Activated CD4-positive, alpha-beta T cell treated with anti-CD3 and anti-CD28 coated beads for 4 hours (primary cell): ENCODE results near the gene HES5.
"Not testable (repeated sequence)": the region's sequence is repeated elsewhere in the genome, so short reads cannot be mapped to it uniquely, and the experiment has no call there.

Experiments
- DNase-seq, 2 donors: peaks; one replicate each; pipeline ENCODE4 v3.0.0-alpha.2; 2020

The HES5 gene

GRCh38 chr1:2560299-2561073 lies 30.4 kb upstream of the HES5 start:
- no peak for DNase-seq

DNA sequence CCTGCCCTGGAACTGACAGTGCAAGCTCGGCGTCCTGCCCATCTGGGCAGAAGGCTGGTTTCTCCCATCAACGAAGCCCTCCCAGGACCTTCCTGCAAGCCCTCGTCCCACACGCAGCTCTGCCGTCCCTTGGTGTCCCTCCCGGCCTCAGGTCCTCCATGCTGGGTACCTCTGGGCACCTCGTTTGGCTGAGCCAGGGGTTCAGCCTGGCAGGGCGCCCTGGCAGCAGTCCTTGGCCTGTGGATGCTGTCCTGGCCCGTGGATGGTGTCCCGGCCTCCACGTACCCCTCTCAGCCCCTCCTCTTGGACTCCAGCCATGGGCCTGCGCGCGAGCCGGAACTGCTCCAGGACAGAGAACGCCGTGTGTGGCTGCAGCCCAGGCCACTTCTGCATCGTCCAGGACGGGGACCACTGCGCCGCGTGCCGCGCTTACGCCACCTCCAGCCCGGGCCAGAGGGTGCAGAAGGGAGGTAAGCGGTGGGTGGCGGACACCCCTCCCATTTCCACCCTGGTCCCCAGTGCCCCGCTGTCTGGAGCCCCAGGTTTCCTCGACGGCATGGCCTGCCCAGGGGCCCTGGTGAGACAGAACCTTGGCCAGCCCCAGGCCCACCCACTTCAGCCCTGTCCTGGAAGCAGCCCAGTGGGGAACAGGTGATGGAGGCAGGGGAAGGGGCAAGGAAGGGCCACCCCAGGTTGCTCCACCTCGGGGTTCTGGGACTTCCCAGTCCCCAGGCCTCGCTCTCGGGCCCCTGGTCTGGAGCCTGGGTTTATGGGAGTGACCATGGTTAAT lies 29.6 kb upstream of the HES5 start:
- no peak for DNase-seq

DNA sequence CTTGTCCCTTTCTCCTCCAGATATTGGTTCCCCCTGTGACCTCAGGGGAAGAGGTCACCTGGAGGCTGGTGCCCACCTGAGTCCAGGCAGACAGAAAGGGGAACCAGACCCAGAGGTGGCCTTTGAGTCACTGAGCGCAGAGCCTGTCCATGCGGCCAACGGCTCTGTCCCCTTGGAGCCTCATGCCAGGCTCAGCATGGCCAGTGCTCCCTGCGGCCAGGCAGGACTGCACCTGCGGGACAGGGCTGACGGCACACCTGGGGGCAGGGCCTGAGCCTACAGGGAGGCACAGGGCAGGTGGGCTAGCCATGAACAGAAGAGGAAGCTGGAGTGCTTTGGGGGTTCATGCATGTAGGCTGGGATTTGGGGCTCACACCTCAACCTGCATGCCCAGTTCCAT lies 28.8 kb upstream of the HES5 start:
- DNase-seq, result no peak

GRCh38 chr1:2558420-2558819 lies 28.4 kb upstream of the HES5 start:
- DNase-seq, result no peak

GRCh38 chr1:2557482-2558400 lies 27.7 kb upstream of the HES5 start:
- no peak for DNase-seq

- peak in 1 of 2 donors; percentile 37 for DNase-seq
Observed at GRCh38 chr1:2556678-2557481, 26.8 kb upstream of the HES5 start.

GRCh38 chr1:2556277-2556677 lies 26.2 kb upstream of the HES5 start, which contains the start of gene TNFRSF14:
TNFRSF14 (plus strand) TSS chr1:2556371; CDS start chr1:2556665, 294 bp downstream.
- DNase-seq, result peak; percentile 74 to 75

DNA sequence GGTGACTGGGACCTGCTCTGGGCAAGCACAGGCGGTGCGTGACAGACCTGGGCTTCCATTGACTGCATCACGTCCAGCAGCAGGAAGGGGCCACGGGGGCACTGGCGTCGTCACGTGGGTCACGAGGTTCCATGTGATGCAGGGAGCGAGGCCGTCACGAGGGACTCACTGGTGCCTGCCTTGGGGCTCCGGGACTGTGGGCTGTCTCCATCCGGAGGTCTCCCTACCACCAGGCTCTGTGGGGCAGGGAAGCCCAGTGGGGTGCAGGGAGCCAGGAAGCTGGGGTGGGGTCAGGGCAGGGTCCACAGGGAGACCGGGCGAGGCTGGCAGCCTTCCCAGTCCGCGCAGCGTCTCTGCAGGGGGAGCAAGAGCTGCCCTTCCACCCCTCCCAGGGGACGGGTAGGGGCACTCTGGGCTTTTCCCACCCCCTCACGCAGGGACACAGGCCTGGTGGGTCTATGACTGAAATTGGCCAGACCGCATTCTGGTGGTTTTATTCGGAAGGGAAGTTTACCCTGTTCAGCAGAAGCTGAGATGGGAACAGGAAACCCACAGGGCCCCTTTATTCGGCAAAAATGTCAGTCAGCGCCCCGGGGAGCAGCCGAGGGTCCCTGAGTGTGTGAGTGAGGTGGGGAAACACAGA lies 25.7 kb upstream of the HES5 start:
- DNase-seq, result peak; percentile 64 to 67

GRCh38 chr1:2554621-2555387 lies 24.7 kb upstream of the HES5 start:
- DNase-seq, result peak; percentile 56 to 61

GRCh38 chr1:2553871-2554620 lies 24.0 kb upstream of the HES5 start:
- DNase-seq, result no peak

DNA sequence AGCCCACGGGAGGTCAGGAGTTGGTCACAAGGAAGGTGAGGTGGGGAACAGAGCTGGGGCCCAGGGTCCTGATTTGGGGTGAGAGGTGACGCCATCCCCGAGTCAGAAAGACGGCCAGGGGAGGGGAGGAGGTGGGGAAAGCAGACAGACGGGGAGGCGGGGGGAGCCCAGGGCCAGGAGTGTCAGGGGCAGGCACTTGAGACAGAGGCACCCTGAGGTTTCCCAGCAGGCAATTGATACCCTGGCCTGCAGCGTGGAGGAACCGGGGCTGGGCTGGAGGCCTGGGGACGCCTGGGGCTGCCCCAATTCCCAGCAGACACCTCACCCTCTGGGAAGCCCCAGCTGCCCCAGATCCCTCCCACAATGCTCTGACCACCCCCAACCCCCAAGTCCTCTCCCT lies 23.0 kb upstream of the HES5 start:
- DNase-seq, result not testable (repeated sequence)

GRCh38 chr1:2552189-2552588 lies 22.1 kb upstream of the HES5 start:
- DNase-seq, result no peak

GRCh38 chr1:2551544-2551943 lies 21.5 kb upstream of the HES5 start:
- not testable (repeated sequence) for DNase-seq

DNA sequence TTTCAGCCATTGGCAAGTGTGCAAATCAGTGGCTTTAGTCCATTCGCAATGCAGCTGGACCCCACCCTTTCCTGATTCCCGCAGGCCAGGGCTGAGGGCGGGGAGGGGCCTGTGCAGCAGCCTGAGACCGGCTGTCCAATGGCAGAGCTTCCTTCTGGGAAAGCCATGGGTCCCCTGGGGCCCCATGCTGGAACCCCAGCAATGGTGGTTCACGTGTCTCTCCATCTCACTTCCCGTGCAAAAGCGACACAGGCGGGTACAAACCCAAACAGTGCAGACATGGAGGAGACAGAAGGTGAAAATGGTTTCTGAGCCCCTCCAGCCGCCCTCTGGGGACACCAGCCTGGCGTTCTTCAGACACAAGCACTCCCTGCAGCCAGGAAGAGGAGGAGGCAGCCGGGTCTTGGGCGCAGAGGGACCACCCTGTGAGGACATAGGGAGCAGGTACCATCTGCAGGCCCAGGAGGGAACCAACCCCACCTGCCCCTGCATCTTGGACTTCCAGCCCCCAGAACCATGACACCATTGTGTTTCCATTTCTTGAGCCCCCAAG lies 20.3 kb upstream of the HES5 start:
- not testable (repeated sequence) for DNase-seq

- DNase-seq, result not testable (repeated sequence)
Observed at GRCh38 chr1:2549367-2550029, 19.4 kb upstream of the HES5 start.

DNA sequence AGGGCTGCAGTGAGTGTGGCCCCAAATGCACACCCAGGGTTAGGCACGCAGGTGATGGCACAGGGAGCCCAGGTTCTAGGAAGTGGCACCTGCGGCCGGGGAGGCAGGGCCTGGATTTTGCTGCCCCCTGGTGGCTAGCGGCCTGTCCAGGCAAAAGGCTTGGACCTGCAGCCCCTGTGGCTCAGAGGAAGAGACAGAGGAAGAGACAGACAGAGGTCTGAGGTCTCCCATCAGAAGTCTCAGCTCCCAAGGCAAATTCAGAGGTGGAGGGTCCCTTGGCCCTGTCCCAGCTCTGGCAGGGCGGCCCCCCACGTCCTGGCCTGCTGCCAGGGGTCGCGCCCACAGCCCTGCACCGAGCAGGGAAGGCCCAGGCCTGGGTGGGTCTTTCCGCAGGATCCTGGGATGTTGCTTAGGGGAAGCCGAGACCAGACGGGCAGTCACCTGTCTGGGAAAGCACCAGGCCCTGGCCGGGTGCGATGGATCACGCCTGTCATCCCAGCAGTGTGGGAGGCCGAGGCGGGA lies 18.1 kb upstream of the HES5 start:
- DNase-seq, result peak; percentile 84 to 87

GRCh38 chr1:2547210-2548067 lies 17.4 kb upstream of the HES5 start:
- peak in 1 of 2 donors; percentile 45 for DNase-seq
